ENCODE results near the gene SLC6A11.

The SLC6A11 gene

GRCh38 chr3:10841100-10841499 lies 25.1 kb downstream of the SLC6A11 start:
- no peak for DNase-seq (ENCODE audit: low read depth)

DNA sequence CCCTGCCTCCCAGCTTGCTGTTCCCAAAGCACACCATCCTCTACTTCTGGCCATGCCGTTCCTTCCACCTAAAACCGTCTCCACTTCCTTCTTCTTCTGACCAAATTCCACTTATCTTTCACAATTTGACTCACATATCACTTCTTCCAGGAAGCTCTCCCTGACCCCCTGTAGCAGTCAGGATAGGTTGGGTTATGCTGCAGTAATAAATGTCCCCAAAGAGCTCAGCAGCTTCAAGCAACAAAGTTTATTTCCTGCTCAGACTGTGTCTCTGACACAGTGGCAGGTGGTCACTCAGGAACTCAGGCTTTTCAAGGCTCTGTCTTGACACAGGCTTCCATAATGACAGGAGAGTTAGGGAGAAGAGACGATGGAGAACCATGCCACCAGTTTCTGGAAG lies 27.4 kb downstream of the SLC6A11 start:
- DNase-seq (ENCODE audit: low read depth) = no peak

DNA sequence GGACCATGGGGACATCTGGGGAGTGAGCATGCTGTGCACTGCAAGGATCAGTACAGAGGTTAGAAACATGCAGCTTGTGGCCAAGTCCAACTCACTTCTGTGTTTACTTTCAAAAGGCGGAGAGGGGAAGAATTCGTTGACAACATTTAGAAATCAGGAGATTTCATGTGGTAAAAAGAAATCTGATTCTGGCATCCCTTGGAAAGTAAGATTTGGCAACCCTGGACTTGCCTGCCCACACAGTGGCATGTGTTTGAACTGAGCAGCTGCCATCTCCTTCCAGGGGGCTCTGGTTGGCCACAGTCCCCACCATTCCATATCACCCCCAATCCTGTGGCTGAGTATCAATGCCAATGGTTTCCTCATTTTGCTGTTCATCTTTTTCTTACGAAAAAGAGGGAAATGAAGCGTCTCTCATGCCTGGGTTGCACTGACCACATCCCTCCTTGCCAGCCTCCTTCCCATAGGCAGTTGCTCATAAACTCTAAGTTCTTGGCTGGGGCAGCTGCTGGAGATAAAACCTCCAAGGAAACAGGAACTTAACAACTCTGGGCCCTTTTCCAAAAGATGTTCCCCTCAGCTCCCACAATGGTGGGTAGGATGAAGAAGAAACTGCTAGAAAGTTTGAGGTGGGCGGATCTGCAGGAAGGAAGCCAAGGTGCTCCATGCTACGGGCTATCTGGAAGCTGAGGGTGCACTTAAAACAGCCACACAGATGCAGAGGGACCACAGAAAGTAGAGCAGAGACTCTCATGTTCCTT lies 29.2 kb downstream of the SLC6A11 start:
- DNase-seq (ENCODE audit: low read depth) = no peak

DNA sequence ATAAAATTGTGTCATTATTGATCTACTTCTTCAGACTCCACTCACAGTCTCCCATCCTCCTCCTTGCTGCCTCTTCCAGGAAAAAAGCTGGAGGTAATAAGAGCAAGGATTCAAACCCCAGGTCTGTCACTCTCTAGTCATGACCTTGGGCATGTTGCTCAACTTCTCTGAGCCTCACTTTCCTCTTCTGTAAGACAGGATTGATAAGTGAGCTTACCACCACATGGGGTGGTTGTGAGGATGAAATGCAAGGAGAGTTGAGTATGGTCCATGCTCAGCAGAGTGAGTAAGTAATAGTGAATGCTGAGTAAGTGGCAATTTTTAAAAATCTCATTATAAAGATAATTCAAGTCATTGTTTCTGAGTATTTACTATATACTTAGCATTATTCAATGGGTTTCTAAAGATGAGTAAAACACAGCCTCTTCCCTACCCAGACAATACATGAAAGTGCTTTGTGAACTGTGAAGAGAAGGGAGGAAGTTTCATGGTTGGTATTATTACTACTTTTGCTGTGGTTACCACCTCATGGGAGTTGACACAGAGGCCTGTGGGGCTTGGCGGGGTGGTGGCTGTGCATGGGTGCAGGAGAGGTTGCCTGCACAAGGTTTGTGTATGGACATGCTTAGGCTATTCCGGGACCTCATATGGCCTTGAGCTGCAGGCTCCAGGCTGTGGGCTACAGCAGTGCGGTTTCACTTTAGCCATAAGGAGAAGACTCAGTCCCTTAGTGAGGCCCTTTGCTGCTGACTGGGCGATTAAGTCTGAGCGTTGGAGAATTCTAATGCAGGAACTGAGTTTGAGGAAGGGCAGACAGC lies 30.0 kb downstream of the SLC6A11 start:
- DNase-seq (ENCODE audit: low read depth) = no peak

DNA sequence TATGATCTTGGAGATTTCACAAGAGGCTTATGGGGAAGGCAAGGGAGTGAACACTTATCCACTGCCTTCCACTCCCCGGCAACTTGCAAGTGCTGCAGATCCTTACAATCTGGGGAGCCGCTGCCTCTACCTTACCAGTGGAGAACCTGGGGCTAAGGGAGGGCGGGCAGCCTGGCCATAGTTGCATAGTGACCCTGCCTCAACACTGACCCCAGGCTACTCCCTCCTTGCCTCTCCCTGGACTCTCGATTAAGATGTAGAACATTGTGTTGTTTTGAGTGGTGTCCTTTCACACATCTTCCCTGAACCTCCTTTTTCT lies 30.6 kb downstream of the SLC6A11 start:
- DNase-seq (ENCODE audit: low read depth) = no peak

- no peak for DNase-seq (ENCODE audit: low read depth)
These were observed 32.2 kb downstream of the SLC6A11 start for GRCh38 chr3:10848261-10848660.

DNA sequence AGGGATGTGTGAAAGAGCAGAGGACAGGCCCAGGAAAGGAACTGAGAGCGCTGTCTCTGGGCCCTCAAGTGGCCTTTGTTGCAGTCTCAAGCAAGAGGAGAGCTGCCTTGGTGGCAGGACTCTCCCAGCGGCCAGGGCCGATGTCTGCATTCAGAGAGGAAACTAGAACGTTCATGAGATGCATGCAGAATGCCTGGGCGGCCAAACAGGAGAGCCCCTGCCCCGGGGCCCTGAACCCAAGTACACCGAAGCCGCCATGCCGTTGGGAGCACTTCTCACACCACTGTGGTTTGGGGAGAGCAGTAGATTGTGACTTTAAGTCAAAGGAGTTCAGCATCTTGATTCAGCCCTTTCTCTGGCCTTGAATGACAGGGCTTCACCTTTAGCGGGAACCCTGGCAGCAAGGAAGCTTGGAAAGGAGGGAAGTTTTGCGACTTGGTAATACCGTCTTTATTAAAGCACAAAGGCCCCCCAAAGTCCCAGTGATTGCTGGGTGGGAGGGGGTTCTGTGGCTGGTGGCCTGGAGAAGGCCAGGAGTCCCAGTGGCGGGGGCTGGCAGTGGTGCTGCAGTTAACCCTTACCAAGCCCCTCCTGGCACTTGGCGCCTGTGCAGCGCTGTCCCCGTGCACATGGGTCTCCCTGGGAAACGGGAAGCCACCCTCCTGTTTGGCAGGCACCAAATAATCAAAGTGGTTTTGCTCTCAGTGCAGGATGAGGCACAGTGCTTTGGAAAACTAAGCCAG lies 36.2 kb downstream of the SLC6A11 start:
- DNase-seq (ENCODE audit: low read depth) = no peak

DNA sequence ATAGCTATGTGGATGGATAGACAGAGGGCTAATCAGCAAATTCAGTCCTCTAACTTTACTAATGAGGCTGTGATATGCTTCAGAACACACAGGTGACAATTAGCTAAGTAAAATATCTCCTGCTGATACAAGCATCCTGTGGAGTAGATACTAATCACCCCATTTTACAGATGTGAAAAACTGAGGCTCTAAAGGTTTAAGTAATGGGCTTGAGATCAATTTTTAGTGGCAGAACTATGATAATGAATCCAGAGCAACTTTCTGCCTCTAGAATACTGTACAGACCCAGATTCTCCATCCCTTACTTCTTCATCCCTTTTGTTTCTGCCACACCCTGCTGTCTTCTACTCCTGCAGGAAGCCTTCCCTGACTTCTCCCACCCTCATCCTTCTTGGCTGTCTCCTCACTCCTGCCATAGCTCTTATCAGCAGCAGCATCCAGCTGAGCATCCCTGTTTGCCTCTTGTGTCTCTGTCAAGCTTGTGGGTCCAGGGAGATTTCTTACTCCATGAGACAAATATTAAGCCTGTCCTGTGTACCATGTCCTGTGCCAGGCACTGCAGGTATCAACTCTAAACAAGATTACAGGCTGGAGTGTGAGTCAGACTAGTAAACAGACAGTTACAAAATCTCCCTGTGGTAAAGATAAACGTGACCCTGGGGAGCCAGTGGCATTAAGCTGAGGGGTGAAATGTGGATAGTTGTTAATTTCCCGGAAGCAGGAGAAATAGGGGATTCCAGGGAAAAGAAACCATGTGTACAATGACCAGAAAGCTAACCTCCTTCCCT lies 39.2 kb downstream of the SLC6A11 start:
- DNase-seq (ENCODE audit: low read depth) = no peak

DNA sequence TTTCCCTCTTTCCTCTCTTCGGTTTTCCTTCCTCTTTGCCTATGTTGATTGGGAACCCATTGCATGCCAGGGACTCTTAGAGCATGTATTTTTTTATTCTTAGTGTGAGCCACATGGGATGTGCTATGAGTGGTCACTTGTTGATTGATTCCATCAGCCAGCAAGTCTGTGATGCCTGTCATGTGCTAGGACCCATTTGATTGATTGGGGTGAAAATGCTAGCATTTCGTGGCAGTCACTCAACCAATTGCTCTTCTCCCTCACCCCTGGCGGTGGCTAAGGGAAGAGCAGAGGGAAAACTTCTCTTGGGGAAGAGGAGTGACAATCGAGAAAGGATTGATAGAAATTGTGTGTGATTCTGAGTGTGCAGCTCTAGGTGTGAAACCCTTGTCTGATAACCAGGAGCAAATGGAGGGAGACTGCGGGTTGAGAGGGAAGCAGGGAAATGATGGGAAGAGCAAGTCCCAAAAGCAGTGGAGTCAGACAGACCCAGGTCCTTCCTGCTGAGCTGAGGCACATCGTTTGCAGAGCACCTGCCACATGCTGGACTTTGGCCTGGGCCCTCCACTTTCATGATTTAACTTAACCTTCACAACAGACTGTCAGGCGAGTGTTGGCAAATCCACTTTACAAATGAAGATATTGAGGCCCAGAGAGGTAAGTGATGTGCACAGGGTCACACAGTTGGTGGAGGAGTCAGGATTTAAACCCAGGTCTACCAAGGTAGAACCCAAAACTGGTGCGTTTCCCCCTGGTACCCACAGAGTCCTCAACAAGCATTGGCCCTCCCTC lies 40.0 kb downstream of the SLC6A11 start:
- no peak for DNase-seq (ENCODE audit: low read depth)

GRCh38 chr3:10857235-10857634 lies 41.2 kb downstream of the SLC6A11 start:
- DNase-seq (ENCODE audit: low read depth) = no peak

- DNase-seq (ENCODE audit: low read depth) = no peak
These were observed 42.1 kb downstream of the SLC6A11 start for GRCh38 chr3:10858091-10858490.

DNA sequence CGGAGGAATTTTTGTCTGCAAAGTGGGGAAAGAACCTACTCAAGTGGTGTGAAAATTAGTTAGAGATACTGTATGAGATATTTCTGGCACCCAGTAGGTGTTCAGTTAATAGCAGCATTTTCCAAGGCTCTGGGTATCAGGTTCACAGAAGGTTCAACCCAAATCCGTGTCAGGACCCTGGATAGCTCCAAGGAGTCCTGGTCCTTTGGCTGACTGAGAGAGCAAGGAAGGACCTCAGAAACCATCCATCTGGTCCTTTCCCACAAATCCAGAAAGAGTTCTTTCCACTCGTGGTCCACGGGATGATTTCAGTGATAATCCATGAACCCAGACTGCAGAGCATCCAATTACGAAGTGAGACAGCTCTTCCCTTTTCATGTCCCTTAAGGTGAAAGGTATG lies 51.4 kb downstream of the SLC6A11 start:
- peak; percentile 30 for DNase-seq (ENCODE audit: low read depth)

DNA sequence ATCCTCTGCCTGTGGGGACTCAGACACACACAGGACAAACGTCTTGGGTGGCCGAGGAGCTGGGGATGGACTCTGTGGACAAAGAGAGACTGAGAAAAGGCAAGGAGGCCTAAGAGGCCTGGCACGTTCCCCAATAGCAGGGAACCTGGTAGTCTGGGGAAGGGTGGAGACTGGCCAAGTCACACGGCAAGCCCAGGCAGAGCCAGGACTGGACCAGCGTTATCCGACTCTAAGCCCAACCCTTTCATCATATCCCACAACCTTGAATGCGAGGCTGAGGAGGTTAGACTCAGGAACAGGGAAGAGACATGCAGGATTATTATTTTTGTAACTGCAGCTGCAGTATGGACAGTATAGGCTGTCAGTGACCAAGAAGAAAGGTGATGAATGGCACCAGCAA lies 53.4 kb downstream of the SLC6A11 start:
- DNase-seq (ENCODE audit: low read depth) = no peak

DNA sequence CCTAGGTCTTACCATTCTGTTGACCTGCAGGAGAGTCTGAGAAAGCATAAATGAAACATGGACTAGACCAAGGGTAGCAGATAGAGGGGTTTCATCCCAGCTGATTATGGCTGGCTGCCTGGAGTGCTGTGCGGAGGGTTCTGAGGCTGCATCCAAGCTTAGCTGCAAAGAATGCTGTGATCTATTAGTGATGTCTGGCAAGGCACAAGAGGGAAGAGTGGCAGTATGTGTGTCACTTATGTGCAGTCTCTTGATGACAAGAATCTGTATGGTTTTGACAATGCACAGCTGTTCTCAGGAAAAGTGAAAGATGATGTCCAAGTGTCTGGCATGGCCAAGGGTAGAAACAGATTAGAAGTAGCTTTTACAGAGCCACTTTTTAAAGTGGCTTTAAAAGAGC lies 54.3 kb downstream of the SLC6A11 start:
- no peak for DNase-seq (ENCODE audit: low read depth)

GRCh38 chr3:10873415-10873814 lies 57.4 kb downstream of the SLC6A11 start:
- no peak for DNase-seq (ENCODE audit: low read depth)

GRCh38 chr3:10875914-10876313 lies 59.9 kb downstream of the SLC6A11 start:
- no peak for DNase-seq (ENCODE audit: low read depth)

- no peak for DNase-seq (ENCODE audit: low read depth)
These were observed 60.6 kb downstream of the SLC6A11 start for GRCh38 chr3:10876661-10877060.

- DNase-seq (ENCODE audit: low read depth) = no peak
These were observed 66.8 kb downstream of the SLC6A11 start for GRCh38 chr3:10882851-10883250.

GRCh38 chr3:10883478-10884234 lies 67.6 kb downstream of the SLC6A11 start:
- peak; percentile 8 for DNase-seq (ENCODE audit: low read depth)

DNA sequence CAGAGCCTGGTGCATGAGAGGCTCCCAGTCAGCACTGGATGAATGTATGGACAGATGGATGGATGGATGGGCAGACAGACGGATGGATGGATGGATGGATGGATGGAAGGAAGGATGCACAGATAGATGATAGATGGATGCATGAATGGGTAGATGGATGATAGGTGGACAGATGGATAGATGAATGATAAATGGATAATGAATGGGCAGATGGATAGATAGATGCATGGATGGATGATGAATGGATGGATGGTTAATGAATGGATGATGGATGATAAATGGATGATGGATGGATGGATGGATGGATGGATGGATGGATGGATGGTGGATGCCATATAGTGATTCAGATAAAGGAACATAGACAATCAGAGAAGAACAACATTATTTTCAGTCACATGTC lies 71.0 kb downstream of the SLC6A11 start:
- DNase-seq (ENCODE audit: low read depth) = no peak
